Measurements from ENCODE around the gene NACC2. TPM values are rescaled to one million over a fixed set of nuclear protein-coding genes. Genes with fewer than 3 reads are reported as not detected.

Gene NACC2
- total RNA-seq, 4 donors from 2014 or later, result 22.9 to 37.6 (median 24.8) TPM

DNA sequence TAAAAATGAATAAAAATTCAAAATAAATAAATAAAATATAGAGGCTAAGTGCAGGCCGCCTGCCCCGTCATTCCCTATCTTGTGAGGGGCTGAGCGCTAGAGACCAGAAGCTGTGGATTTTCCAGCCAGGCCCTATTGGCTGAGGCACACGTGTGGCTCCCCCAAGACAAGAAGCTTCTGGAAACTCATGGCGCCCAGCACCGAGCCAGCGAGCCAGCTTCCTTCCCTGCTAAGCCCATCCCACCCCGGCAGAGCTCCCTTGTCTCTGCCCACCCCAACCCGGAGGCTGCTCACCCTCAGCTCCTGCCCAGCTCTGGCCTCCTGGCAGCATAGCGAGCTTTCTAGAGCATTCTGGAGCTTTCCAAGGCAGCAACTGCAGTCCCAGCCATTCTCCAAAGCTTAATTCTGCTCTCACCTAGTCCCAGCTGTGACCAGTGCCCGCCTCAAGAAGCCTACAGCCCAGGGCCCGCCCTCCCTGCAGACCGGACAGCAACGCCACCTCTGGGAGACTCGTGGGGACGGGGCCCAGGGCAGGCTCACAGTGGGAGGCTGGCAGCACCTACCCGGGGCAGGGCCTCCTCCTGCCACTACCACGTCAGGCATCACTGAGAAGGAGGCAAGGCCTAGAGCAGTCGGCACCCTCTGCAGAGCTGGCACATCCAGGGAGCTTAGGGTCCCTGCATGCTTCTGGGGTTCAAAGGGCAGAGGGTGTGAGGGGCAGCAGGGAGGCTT is 46.8 kb upstream of the NACC2 start:
- TF ChIP-seq, protein P1, sequence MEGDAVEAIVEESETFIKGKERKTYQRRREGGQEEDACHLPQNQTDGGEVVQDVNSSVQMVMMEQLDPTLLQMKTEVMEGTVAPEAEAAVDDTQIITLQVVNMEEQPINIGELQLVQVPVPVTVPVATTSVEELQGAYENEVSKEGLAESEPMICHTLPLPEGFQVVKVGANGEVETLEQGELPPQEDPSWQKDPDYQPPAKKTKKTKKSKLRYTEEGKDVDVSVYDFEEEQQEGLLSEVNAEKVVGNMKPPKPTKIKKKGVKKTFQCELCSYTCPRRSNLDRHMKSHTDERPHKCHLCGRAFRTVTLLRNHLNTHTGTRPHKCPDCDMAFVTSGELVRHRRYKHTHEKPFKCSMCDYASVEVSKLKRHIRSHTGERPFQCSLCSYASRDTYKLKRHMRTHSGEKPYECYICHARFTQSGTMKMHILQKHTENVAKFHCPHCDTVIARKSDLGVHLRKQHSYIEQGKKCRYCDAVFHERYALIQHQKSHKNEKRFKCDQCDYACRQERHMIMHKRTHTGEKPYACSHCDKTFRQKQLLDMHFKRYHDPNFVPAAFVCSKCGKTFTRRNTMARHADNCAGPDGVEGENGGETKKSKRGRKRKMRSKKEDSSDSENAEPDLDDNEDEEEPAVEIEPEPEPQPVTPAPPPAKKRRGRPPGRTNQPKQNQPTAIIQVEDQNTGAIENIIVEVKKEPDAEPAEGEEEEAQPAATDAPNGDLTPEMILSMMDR (IDR thresholded peaks at IDR 0.05), result no peak
- no peak for DNase-seq (ENCODE audit: low spot score)
- ATAC-seq (ENCODE audit: low FRiP score), result no peak

DNA sequence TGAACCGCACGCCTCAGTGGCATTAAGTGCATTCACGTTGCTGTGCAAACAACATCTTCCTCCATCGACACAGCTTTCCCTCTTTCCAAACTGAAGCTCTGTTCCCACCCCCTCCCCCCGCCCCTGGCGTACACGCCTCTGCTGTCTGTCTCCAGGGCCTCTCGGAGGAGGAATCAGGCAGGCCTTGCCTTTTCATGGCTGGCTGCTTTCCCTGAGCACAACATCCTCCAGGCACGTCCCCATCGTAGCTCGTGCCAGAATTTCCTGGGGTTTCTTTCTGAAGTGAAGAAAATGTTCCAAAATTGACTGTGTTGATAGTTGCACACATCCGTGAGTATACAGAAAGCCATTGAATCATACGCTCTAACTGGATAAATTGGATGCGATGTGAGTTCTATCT is 45.9 kb upstream of the NACC2 start:
- ATAC-seq (ENCODE audit: low FRiP score), result no peak
- no peak for DNase-seq (ENCODE audit: low spot score)
- TF ChIP-seq, protein P1 (IDR thresholded peaks at IDR 0.05), result no peak

DNA sequence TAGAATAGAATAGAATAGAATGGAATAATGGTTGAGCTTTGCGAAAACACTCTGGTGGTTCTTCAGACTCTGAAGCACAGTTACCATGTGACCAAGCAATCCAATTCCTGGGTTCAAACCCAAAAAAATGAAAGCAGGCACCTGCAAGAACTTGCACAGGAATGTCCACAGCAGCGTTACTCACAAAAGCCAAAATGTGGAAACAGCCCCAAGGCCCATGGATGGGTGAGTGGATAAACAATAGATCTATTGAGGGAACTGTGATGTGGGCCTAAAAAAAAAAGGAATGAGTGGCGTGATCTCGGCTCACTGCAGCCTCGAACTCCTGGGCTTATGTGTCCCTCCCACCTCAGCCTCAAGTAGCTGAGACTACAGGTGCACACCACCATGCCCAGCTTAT is 45.0 kb upstream of the NACC2 start:
- DNase-seq (ENCODE audit: low spot score), result no peak
- TF ChIP-seq, protein P1 (IDR thresholded peaks at IDR 0.05), result no peak
- ATAC-seq (ENCODE audit: low FRiP score), result no peak

DNA sequence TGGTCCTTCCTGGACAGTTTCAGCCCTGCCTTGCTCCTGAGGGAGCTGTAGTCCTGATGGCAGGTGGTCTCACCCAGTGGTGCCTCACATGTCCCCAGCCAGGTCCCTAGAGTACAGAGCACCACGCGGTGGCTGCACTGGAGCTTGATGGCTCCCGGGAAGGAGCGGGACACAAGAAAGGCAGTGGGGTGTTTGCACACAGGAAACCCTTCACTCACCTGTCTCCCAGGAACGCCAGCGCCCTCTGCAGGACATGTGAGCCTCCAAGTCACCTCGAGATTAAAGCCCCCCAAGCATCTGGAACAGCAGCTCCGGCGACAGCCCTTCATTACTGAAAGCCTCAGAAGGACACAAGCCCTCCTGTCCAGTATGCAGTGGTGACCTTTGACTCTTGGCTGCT is 43.5 kb upstream of the NACC2 start:
- ATAC-seq (ENCODE audit: low FRiP score), result no peak
- TF ChIP-seq, protein P1 (IDR thresholded peaks at IDR 0.05), result no peak
- DNase-seq (ENCODE audit: low spot score), result no peak

DNA sequence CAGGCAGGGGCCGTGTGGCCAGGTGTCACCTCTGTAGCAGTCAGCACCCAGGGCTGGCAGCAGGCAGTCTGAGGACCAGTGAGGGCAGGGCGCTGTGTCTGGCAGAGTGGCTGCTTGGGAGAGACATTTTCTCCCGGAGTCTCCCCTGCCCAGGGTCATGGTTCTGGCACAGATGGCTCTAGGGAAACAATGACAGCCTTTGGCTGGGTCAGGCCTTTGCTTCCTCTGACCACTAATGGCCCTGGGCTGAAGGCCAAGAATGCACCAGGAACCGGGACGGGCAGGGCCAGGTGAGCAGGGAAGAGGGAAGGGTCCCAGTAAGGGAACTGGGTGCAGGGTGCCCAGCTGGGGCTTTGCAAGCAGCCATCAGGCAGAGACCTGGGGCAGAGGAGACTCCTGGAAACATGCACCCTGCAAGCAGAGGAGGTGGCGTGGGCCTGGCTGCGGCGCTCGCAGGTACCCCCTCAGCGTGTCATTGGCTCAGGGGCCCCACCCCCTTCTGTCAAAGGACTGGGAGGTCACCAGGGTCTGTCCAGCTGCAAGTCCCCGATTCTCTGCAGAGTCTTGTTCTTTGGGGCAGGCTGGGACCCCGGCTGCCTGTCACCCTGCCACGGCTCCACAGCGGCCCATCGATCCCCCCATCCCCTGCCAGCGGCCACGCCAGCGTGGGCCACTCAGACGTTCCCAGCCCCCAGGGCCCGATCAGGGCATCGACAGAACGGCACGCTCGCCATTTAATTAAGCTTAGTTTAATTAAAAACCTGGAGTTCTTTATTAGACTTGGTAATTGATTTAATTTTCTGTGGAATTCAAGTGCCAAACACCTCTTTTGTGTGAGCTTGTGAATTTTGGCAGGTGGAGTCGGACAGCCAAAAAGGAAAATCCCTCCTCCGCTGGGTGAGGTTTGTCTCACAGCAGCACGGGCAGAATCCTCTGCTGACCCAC is 42.5 kb upstream of the NACC2 start:
- TF ChIP-seq, protein P1 (IDR thresholded peaks at IDR 0.05), result no peak
- no peak for ATAC-seq (ENCODE audit: low FRiP score)
- DNase-seq (ENCODE audit: low spot score), result no peak

DNA sequence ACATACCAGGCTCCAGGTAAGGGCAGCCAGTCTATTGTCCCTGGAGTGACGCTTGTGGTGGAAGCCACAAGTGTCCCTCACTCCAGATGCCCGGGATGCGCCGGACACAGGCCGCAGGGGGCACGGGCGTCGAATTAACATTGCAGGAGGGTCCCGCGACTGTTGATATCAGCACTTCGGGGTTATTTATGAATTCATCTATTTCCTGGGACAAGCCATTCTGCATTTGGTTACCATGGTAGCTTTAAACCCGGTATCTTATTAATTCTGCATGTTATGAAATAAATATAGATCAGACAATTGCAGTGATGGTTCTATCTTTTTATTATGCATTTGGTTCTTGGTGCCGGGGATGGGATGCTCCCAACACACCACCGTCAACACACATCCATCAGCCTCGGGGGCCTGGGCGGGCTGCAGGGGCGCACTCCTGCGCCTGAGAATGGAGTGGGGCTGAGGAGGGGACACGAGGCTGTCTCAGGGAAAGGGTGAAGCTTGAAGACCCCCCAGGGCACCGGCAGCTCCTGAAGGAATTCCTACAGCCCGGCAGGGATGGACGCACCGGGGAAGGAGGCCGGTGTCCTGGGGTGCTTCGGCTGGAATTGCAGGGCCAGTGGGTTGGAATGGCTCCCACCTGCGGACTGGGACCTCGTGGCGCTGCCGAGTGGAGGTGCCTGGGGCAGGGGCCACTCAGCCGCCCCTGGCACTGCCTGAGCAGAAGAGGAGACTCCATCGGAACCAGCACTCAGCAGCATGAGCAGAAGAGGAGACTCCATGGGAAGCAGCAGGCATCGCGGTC is 41.2 kb upstream of the NACC2 start:
- DNase-seq (ENCODE audit: low spot score) (no peak), ATAC-seq (ENCODE audit: low FRiP score) (no peak)
- TF ChIP-seq, protein P1 (IDR thresholded peaks at IDR 0.05), result no peak

Data from omental fat pad (tissue), 4 donors.